Measurements from ENCODE around the gene LHFPL6. TPM values are rescaled to one million over a fixed set of nuclear protein-coding genes. Genes with fewer than 3 reads are reported as not detected.

The LHFPL6 gene
- total RNA-seq, 1 experiment from 2014 or later: 2.5 TPM

DNA sequence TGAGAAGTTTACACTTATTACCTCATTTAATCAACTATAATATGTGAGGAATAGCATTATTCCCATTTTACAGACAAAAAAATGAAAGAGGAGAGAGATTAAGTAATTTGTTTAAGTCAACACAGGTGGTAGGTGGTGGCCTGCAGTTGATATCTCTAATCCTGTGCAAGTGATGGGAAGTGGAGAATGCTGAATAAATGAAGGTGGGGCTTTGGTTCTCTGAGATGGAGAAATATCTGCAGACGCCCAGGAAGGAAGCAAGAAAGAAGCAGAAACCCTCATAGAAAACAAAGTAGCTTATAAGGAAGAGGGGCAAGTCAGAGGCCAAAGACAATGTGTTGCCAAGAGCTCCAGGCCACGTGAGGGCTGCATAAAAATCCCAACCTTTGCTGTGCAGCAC lies 290.4 kb downstream of the LHFPL6 start:
- no peak overlapping the region for H3K4me3 ChIP-seq
- H3K4me1 ChIP-seq (replicated peaks; ENCODE audit: insufficient read depth): no peaks in the 10 kb centered on the region
- no peaks in the 10 kb centered on the region for H3K27me3 ChIP-seq (ENCODE audit: insufficient read depth, low read depth)
- BruUV-seq (replicated peaks): no TSS peak
- POLR2A ChIA-PET (ENCODE audit: unreplicated experiment): no interaction called here
- no peak overlapping the region for H3K27ac ChIP-seq
- no peaks in the 10 kb centered on the region for H3K79me2 ChIP-seq (ENCODE audit: low read depth)
- no peak overlapping the region for H3K4me2 ChIP-seq
- no peaks in the 10 kb centered on the region for H4K20me1 ChIP-seq (ENCODE audit: insufficient read depth)
- DNase-seq: no peak
- no peak overlapping the region for H2AFZ ChIP-seq
- H3F3A ChIP-seq (ENCODE audit: insufficient read depth, low read depth): no peaks in the 10 kb centered on the region
- no peaks in the 10 kb centered on the region for H3K9me3 ChIP-seq (ENCODE audit: insufficient read depth, low read depth)
- intact Hi-C loops (cut with micrococcal nuclease; ENCODE audit: unreplicated experiment): no loop called here
- no peaks in the 10 kb centered on the region for H3K36me3 ChIP-seq (ENCODE audit: low read depth)
- H3K9me2 ChIP-seq (ENCODE audit: insufficient read depth): no peaks in the 10 kb centered on the region
- TF ChIP-seq, protein P1, sequence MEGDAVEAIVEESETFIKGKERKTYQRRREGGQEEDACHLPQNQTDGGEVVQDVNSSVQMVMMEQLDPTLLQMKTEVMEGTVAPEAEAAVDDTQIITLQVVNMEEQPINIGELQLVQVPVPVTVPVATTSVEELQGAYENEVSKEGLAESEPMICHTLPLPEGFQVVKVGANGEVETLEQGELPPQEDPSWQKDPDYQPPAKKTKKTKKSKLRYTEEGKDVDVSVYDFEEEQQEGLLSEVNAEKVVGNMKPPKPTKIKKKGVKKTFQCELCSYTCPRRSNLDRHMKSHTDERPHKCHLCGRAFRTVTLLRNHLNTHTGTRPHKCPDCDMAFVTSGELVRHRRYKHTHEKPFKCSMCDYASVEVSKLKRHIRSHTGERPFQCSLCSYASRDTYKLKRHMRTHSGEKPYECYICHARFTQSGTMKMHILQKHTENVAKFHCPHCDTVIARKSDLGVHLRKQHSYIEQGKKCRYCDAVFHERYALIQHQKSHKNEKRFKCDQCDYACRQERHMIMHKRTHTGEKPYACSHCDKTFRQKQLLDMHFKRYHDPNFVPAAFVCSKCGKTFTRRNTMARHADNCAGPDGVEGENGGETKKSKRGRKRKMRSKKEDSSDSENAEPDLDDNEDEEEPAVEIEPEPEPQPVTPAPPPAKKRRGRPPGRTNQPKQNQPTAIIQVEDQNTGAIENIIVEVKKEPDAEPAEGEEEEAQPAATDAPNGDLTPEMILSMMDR (conservative IDR thresholded peaks at IDR 0.05): no peak
- TF ChIP-seq EZH2 (IDR thresholded peaks at IDR 0.05; ENCODE audit: low read depth): no peak
- CTCF ChIA-PET: no interaction called here

DNA sequence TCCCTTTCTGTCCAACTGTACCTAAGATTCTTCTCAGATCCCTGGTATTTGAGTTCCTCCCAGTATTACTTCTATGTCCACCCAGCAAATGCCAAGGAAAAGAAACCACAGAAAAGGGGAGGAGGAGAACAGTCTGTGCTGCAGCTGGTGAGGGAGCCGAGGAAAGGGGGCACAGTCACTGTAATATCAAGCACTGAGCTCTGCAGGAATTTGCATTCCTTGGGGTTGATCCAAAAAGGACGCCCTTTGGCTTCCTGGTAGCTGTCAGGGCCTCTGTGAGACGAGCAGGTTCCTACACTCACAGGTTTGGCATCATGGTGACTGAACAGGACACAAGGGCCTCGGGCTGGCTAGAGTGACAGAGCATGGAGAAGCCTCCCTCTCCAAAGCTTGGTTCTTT lies 291.4 kb downstream of the LHFPL6 start:
- no peaks in the 10 kb centered on the region for H3F3A ChIP-seq (ENCODE audit: insufficient read depth, low read depth)
- no TSS peak for BruUV-seq (replicated peaks)

DNA sequence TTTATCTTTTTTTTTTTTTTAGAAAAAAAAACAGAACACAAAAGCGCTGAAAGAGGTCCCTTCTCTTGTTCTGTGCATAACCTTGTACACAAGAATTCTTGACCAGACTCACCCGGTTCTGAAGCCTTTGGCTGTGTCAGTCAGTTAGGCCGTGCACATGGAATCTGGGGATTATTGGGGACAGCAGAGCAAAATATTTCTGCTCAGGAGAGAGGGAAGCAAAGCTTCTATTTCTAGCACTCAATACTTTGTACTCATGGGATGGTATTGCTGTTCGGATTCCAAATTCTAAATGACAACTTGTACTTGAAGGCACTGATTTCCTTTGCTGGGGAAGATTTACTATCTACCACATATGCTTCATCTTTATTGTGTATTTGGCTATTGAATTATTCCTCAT lies 292.0 kb downstream of the LHFPL6 start:
- no peaks in the 10 kb centered on the region for H3K9me3 ChIP-seq (ENCODE audit: insufficient read depth, low read depth)
- H3K27ac ChIP-seq: no peak overlapping the region
- no peak overlapping the region for H3K4me2 ChIP-seq
- no peak for DNase-seq
- H3K36me3 ChIP-seq (ENCODE audit: low read depth): no peaks in the 10 kb centered on the region
- no peak for TF ChIP-seq EZH2 (IDR thresholded peaks at IDR 0.05; ENCODE audit: low read depth)
- TF ChIP-seq, protein P1 (conservative IDR thresholded peaks at IDR 0.05): no peak
- ChIA-PET CTCF (no interaction called here), POLR2A (ENCODE audit: unreplicated experiment) (no interaction called here)
- BruUV-seq (replicated peaks): no TSS peak
- H3K27me3 ChIP-seq (ENCODE audit: insufficient read depth, low read depth): no peaks in the 10 kb centered on the region
- no peaks in the 10 kb centered on the region for H4K20me1 ChIP-seq (ENCODE audit: insufficient read depth)
- no peak overlapping the region for H2AFZ ChIP-seq
- no peaks in the 10 kb centered on the region for H3K4me1 ChIP-seq (replicated peaks; ENCODE audit: insufficient read depth)
- no peaks in the 10 kb centered on the region for H3F3A ChIP-seq (ENCODE audit: insufficient read depth, low read depth)
- no peak overlapping the region for H3K4me3 ChIP-seq
- no peaks in the 10 kb centered on the region for H3K79me2 ChIP-seq (ENCODE audit: low read depth)
- intact Hi-C loops (cut with micrococcal nuclease; ENCODE audit: unreplicated experiment): no loop called here
- H3K9me2 ChIP-seq (ENCODE audit: insufficient read depth): no peaks in the 10 kb centered on the region

More for the DNA sequence above, 291.4 kb downstream of the LHFPL6 start:
- H3K4me3 ChIP-seq: no peak overlapping the region
- intact Hi-C loops (cut with micrococcal nuclease; ENCODE audit: unreplicated experiment): no loop called here
- ChIA-PET CTCF (no interaction called here), POLR2A (ENCODE audit: unreplicated experiment) (no interaction called here)
- H3K9me3 ChIP-seq (ENCODE audit: insufficient read depth, low read depth): no peaks in the 10 kb centered on the region
- no peak for TF ChIP-seq EZH2 (IDR thresholded peaks at IDR 0.05; ENCODE audit: low read depth)
- TF ChIP-seq, protein P1 (conservative IDR thresholded peaks at IDR 0.05): no peak
- no peaks in the 10 kb centered on the region for H3K27me3 ChIP-seq (ENCODE audit: insufficient read depth, low read depth)
- DNase-seq: peak in 1 of 2 experiments; percentile 1
- no peaks in the 10 kb centered on the region for H4K20me1 ChIP-seq (ENCODE audit: insufficient read depth)
- H3K4me2 ChIP-seq: no peak overlapping the region
- no peaks in the 10 kb centered on the region for H3K79me2 ChIP-seq (ENCODE audit: low read depth)
- no peaks in the 10 kb centered on the region for H3K4me1 ChIP-seq (replicated peaks; ENCODE audit: insufficient read depth)
- no peak overlapping the region for H3K27ac ChIP-seq
- H2AFZ ChIP-seq: no peak overlapping the region
- H3K9me2 ChIP-seq (ENCODE audit: insufficient read depth): no peaks in the 10 kb centered on the region
- H3K36me3 ChIP-seq (ENCODE audit: low read depth): no peaks in the 10 kb centered on the region

Data from PC-9 (cell line).